ENCODE data around the gene STK16. TPM values are rescaled to one million over a fixed set of nuclear protein-coding genes. Genes with fewer than 3 reads are reported as not detected.
A peak's percentile ranks its signal among the peaks of the same experiment; 100 is the strongest.

The STK16 gene
- total and polyA plus RNA-seq, 2 of the 13 experiments (the other 11 are each of a cell fraction or from before 2014, with no cell fraction given), result 28.0 to 50.9 TPM

DNA sequence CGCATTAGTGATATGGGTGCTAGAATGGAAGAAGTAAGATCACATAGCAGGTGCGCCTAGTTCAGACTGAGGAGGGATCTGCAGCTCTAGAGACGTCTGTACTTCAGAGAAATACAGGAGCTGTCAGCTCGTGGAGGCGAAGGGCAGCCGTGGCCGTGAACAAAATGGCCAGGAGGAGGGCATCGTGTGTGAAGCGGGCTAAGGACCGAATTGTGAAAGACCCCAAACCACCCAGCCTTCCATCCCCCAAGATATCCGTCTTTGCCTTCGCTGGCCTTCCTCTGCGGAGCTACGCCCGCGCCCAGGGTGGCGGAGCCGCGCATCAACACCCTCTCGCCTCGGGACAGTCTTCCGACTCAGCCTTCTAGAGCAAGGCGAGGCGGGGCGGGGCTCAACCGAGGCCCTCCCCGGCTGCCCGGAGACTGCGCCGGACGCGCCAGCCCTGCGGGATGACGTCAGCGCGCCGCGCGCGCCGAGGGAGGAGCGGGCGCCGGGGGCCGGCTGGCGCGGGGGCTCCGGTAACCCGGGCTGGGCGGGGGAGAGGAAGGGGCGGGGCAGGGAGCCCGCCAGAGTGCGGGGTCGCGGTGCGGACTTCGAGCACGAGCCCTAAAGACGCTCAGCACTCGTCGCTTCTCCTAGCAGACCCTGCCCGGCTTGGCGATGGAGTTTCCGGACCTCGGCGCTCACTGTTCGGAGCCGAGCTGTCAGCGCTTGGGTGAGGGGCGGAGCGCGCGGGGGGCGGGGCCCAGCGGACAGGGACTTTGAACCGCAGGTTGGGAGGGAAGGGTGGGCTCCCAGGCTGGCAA lies 38.7 kb upstream of the STK16 start, which contains the start of gene ZFAND2B (continued):
- TF ChIP-seq, protein P1, sequence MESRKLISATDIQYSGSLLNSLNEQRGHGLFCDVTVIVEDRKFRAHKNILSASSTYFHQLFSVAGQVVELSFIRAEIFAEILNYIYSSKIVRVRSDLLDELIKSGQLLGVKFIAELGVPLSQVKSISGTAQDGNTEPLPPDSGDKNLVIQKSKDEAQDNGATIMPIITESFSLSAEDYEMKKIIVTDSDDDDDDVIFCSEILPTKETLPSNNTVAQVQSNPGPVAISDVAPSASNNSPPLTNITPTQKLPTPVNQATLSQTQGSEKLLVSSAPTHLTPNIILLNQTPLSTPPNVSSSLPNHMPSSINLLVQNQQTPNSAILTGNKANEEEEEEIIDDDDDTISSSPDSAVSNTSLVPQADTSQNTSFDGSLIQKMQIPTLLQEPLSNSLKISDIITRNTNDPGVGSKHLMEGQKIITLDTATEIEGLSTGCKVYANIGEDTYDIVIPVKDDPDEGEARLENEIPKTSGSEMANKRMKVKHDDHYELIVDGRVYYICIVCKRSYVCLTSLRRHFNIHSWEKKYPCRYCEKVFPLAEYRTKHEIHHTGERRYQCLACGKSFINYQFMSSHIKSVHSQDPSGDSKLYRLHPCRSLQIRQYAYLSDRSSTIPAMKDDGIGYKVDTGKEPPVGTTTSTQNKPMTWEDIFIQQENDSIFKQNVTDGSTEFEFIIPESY (CRISPR knock-in tag; IDR thresholded peaks at IDR 0.05), result no peak; the same call in 1 of the 2 replicates
- peak; percentile 85; the same call in 1 of the 2 replicates for TF ChIP-seq ARHGAP35 (CRISPR knock-in tag; IDR thresholded peaks at IDR 0.05; ENCODE audit: borderline replicate concordance)
- peak; percentile 28; the same call in 1 of the 2 replicates for TF ChIP-seq ZSCAN25 (CRISPR knock-in tag; IDR thresholded peaks at IDR 0.05)
- no peak for TF ChIP-seq ZBTB21 (CRISPR knock-in tag; IDR thresholded peaks at IDR 0.05)
- no peak for TF ChIP-seq ZBTB7B (CRISPR knock-in tag; IDR thresholded peaks at IDR 0.05)
- peak; percentile 66 for TF ChIP-seq KMT2A (CRISPR knock-in tag; IDR thresholded peaks at IDR 0.05)
- TF ChIP-seq ZNF263 (CRISPR knock-in tag; IDR thresholded peaks at IDR 0.05), result peak; percentile 57
- no peak for TF ChIP-seq ZNF562 (CRISPR knock-in tag; IDR thresholded peaks at IDR 0.05; ENCODE audit: borderline replicate concordance)
- peak; percentile 96 for TF ChIP-seq RBFOX2 (IDR thresholded peaks at IDR 0.05; ENCODE audit: low read depth, low read length)
- peak; percentile 97 for TF ChIP-seq MTERF4 (CRISPR knock-in tag; IDR thresholded peaks at IDR 0.05)
- peak; percentile 90 for TF ChIP-seq RBM22 (optimal IDR thresholded peaks at IDR 0.05; ENCODE audit: low read length)
- 0 out of 2 replicates have a peak, but pooled peaks have one; percentile 74 for TF ChIP-seq ZBTB3 (CRISPR knock-in tag; IDR thresholded peaks at IDR 0.05; ENCODE audit: borderline replicate concordance, low read depth)
- TF ChIP-seq SOX13 (IDR thresholded peaks at IDR 0.05), result no peak
- peak in 1 of 2 experiments; percentile 15; a peak in 1 of 4 replicates for TF ChIP-seq SOX13 (CRISPR knock-in tag; conservative IDR thresholded peaks at IDR 0.05 in 1 of 2, IDR thresholded peaks at IDR 0.05 in 1 of 2)
- TF ChIP-seq NR2F2 (IDR thresholded peaks at IDR 0.05; ENCODE audit: borderline replicate concordance, low read depth), result 0 out of 2 replicates have a peak, but pooled peaks have one; percentile 16
- peak; percentile 67 for TF ChIP-seq ZNF788 (CRISPR knock-in tag; IDR thresholded peaks at IDR 0.05; ENCODE audit: borderline replicate concordance)
- TF ChIP-seq, protein P2, sequence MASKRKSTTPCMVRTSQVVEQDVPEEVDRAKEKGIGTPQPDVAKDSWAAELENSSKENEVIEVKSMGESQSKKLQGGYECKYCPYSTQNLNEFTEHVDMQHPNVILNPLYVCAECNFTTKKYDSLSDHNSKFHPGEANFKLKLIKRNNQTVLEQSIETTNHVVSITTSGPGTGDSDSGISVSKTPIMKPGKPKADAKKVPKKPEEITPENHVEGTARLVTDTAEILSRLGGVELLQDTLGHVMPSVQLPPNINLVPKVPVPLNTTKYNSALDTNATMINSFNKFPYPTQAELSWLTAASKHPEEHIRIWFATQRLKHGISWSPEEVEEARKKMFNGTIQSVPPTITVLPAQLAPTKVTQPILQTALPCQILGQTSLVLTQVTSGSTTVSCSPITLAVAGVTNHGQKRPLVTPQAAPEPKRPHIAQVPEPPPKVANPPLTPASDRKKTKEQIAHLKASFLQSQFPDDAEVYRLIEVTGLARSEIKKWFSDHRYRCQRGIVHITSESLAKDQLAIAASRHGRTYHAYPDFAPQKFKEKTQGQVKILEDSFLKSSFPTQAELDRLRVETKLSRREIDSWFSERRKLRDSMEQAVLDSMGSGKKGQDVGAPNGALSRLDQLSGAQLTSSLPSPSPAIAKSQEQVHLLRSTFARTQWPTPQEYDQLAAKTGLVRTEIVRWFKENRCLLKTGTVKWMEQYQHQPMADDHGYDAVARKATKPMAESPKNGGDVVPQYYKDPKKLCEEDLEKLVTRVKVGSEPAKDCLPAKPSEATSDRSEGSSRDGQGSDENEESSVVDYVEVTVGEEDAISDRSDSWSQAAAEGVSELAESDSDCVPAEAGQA (IDR thresholded peaks at IDR 0.05; ENCODE audit: low read depth), result peak; percentile 31; the same call in 1 of the 2 replicates
- TF ChIP-seq, protein P2 (CRISPR knock-in tag; IDR thresholded peaks at IDR 0.05; ENCODE audit: borderline replicate concordance), result no peak
- TF ChIP-seq MTF2 (CRISPR knock-in tag; IDR thresholded peaks at IDR 0.05; ENCODE audit: borderline replicate concordance), result 0 out of 2 replicates have a peak, but pooled peaks have one; percentile 77
